Stimulated activated CD4-positive, alpha-beta T cell treated with anti-CD3 and anti-CD28 coated beads, Interleukin-2, amount 100 ng/mL, for 24 hours (primary cell): ENCODE measurements around the gene ARAP3.

Experiments
- DNase-seq, 2 donors: peaks; one replicate each; pipeline ENCODE4 v3.0.0-alpha.2; 2020

Gene ARAP3

GRCh38 chr5:141696431-141696830, 14.4 kb upstream of the ARAP3 start:
- no peak for DNase-seq

- no peak for DNase-seq
Observed at GRCh38 chr5:141695627-141696215, 13.7 kb upstream of the ARAP3 start.

DNA sequence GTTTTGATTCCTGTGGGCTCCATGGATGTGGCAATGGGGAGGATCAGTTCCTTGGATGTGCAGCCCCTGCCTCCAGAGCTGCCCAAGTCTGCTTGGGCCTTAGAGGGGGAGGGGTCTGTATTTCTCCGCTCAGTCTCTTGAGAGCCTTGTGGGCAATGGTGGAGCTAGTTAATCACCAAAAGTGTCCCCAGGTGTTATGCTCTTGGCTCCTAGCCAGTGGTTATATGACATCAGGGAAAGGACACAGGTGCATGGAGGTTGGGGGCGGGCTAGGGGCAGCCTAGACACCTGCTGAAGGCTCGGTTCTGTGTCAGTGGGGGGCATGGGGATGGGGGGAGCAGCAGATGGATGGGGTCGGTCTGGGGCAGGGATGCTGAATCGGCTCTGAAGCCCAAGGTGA, 12.4 kb upstream of the ARAP3 start:
- no peak for DNase-seq

DNA sequence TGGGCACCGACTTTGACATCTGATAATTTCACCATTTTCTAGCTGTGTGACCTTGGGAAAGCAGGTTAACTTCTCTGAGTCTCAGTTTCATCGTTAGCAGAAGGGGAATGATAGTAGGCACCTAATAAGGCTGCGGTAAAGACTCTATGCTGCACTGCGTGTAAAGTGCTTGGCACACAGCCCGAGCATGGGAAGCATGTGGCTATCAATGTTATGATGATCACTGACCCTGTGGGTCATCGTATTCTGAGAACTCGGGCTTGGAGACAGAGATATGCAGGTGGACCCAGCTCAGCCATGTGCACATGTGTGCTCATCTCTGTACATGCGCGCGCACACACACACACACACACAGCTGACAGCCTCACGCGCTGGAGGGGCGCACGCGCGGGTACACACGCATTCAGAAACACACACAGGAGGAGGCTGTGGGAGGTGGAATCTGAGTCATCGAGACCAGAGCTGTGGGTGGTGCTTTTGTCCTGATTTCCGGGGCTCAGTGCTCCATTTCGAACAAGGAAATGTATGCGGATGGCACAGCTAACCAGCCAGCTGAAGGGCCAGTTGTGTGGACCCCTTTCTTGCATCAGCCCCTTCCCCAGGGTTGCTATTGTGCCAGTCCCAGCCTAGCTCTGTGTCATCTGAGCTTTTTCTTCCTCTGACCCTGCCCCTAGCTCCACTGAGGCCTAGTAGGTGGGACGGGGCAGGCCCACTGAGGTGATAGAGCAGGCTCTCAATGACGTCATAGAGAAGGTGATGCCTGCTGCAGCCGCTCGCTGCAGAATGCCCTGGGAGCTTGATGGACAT, 11.1 kb upstream of the ARAP3 start:
- peak; percentile 81 to 85 for DNase-seq

GRCh38 chr5:141692533-141692888, 10.5 kb upstream of the ARAP3 start:
- peak in 1 of 2 donors; percentile 16 for DNase-seq

DNA sequence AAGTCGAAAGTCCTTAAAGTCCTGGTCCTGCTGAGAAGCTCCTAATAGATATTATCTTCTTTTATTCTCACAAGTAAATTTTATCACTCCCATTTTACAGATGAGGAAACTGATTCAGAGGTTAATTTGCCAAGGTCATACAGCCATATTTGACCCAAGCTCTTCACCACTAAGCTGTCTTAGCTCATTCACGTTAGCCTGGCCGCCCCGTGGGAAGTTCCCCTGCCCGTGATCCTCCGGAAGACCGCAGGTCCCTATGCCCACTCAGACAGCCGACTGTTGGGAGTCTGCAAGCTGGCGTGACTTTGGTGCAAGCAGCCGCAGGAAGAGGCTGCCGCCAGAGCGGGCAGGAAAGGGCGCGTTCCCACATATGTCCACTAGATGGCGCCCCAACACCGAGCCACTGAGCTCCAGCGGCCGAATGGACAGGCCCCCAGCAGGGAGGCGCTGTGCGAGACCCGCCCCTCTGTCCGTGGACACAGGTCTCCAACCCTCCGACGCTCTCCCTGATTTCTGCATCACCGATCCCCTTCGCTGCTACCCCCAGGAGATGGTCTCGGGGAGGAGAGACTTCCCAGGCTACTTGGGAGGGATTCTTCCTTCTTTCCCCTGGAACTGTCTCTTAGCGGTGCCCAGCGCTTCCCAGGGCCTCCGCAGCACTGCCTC, 10.0 kb upstream of the ARAP3 start:
- DNase-seq: peak; percentile 91 to 93

- no peak for DNase-seq
Observed at GRCh38 chr5:141691286-141691866, 9.3 kb upstream of the ARAP3 start.

GRCh38 chr5:141686648-141687416, 4.8 kb upstream of the ARAP3 start:
- DNase-seq: no peak

DNA sequence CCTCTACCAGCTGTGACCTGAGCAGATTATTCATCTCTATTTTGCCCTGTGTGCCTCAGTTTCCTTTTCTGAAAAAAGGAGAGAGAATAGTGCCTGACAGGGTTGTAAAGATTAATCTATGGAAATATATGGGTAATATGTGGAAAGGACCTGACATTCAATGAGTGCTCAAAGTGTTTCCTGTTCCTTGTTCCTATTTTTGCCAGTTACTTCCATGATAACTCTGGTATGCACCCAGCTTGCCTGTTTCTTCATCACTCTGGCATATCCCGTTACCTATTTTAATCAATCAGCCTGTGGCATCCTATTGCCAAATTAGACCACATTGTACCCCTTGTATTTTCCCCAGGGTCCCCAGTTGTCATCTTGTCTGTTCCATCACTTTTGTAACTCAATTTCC, 3.6 kb upstream of the ARAP3 start:
- DNase-seq: no peak

GRCh38 chr5:141683596-141684141, 1.6 kb upstream of the ARAP3 start:
- DNase-seq: no peak

GRCh38 chr5:141681295-141681694, 735 bp downstream of the ARAP3 start:
- DNase-seq: no peak

DNA sequence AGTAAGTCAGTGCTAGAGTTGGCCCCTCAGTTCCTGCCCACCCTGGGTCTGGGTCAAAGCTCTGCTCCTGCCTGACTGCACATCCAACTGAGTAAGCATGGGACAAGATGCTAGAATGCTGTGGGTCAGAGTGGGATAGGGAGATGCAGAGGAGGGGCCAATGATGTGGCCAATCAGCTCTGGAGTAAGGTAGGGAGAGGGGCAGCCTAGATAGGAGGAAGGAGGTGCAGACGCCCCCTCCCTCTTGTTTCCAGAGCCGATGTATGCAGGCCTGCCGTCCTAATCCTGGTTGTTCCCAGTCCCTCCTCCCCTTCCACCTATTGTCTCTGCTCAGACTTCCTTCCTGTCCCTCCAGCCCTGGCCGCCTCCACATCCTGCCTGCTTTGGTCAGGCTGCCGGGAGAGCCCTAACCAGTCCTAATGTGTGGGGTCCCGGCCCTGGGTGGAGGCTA, 1.3 kb downstream of the ARAP3 start:
- no peak for DNase-seq

GRCh38 chr5:141680178-141680577, 1.9 kb downstream of the ARAP3 start:
- no peak for DNase-seq

DNA sequence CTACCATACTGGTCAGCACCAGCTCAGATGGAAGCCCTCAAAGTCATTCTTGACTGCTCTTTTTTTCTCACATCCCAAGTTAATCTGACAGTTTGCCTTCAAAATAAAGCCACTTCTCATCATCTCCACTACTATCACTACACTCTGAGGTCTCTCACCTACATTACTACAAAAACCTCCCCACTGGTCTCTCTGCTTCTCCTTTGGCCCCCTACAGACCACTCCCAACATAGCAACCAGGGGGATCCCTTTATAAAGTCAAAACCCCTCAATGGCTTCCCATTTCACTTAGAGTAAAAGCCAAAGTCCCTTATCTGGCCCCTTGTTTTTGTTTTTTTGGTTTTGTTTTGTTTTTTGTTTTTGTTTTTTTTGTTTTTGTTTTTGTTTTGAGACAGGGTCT, 4.6 kb downstream of the ARAP3 start:
- no peak for DNase-seq

DNA sequence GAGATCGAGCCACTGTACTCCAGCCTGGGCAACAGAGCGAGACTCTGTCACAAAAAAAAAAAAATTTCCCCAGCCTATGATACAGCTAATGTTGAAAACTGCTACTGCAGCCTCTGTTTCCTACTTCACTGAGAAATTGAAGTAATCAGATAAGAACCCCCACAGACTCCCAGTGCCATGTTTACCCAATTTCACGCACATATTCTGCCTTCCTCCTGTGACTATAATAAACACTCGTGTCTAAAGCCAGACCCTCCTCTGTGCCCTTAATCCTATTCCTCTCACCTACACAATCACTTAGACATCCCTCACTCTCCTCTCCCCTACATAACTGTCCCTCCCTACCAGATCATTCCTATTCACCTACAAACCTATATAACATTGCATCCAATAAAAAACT, 6.4 kb downstream of the ARAP3 start:
- no peak for DNase-seq

DNA sequence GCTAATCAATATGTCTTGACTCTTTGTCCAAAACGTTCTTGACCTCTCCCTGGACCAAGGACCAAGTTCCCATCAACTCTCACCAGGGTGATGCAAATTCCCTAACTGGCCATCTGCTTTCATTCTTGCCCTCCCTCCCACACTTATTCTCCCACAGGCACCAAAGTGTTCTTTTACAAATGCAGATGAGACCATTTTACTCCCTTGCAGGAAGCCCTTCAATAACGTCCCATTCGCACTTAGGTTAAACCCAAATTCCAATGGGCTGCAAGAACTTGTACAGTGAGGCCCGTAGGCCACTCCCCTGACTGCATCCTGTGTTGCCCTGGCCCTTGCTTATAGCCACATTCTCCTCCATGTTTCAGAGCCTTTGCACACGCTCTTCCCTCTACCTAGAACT, 7.3 kb downstream of the ARAP3 start:
- no peak for DNase-seq

GRCh38 chr5:141672841-141673813, 8.9 kb downstream of the ARAP3 start:
- DNase-seq: no peak

DNA sequence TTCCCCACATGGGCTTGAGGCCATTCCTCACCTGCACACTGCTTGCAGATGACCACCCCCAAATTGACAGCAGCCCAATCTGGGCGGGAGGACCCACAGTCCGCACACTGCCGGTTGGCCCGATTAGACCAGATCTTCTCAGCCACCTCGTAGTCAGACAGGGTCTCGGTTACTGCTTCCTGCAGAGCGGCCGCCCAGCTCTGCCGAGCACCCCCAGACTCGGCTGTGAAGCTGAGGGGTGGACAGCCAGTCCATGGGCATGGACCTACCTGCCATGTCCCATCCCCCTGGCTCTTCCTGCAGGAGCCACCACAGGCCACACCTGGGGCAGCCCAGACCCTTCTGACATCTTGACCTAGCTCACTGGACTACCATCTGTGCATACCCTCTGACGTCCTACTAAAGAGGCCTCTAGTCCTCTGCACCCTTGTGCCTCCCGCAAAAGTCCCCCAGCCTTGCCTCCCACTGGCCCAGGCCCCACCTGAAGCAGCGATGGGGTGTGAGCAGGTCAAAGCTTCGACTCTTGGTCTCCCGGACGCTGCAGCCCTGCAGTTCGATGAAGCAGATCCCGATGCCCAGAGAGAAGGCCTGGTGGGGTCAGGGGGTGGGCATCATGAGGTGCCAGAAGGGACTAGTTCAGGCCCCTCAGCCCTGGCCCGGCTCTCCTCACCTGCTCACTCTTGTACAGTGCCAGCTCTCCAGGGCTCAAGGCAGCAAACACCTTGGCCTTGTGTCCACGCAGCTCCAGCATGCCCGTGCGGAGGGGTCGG, 9.8 kb downstream of the ARAP3 start:
- no peak for DNase-seq

DNA sequence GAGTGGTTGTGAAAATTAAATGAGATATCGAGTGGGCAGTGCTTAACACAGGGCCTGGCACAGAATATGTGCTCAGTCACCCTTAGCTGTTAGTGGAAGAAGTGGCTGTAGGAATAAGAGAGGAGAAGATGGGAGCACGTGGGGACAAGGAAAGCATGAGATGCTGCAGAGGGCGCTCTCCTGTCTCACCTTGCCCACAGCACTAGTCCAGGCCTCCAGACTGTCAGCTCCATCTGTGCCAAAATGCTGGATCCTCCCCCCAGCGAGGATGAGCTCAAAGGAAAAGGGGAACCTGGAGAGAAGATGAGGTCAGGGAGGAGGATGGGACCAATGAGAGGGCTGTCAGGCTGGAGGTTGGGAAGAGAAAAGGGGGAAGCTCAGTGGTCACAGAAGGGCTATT, 12.5 kb downstream of the ARAP3 start:
- DNase-seq: no peak

DNA sequence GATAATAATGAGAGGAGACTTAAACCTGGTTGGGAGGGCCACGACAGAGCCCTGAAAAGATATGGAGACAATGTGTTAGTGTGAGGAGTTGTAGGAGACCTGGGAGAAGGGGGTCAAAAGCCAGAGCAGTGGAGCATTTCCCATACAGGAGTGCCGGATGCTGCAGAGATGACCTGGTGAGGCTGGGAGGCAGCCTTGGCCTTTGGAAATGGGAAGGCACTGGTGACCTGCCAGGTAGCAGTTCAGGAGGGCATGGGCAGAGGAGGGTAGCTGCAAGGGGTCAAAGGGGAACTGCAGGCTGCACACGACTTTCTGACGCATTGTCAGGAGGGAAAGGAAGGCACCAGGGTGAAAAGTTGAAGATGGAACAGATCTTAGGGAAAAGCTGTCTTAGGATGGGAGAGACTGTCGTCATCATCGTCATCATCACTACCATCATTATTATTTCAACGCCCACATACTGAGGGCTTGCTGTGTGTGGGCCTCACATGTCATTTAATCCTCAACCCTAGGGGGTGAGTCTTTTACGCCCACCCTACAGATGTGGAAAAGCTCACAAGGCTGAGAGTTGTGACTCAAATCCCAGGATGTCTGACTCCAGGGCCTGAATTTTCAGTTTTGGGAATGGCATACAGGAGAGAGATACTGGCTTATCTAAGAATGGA, 13.3 kb downstream of the ARAP3 start:
- DNase-seq: no peak
